HG03354 (cell line): ENCODE measurements around the gene FNIP2.

Source experiments
- ATAC-seq: cut with Tn5 transposase; IDR thresholded peaks from one replicate; pipeline ENCODE4 v1.9.1; 2021; ENCODE audit warnings: mild to moderate bottlenecking; ENCODE audit not compliant: unreplicated experiment, poor library complexity, severe bottlenecking

The FNIP2 gene

GRCh38 chr4:158760866-158761265, 8.0 kb upstream of the FNIP2 start:
- no peak for ATAC-seq

DNA sequence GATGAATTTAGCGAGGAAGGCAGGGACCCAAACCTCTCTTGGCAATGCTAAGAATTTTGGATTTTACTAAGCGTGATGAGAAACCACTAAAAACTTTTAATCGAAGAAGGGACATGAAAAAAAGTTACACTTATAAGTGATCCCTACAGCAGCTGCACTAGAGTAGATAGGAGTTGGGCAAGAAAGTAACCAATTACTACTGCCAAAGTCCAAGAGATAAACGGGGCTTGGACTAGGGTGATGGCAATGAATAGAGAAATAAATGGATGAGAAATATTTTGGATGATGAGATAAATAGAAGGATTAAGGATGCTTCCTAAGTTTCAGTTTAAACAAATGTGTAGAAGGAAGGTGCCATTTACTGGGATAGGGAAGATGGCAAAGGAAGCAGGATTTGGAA, 6.3 kb upstream of the FNIP2 start:
- no peak for ATAC-seq

DNA sequence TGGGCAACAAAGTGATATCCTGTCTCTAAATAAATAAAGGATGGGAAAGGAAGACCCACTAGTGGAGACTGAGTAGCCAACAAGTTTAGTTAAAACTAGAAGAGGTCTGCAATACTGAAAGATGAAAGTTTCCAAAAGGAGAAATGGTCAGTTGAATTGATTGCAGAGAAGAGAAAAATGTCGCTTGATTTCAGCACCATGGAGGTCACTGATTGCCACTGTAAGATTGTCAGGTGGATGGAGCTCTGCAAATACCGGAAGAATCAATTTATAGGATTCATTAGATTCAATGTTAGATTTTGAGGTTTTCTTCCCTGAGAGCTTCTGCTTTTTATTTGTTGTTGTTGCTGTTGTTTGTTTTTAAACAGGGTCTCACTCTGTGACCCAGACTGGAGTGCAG, 5.4 kb upstream of the FNIP2 start:
- ATAC-seq: no peak

GRCh38 chr4:158766434-158767044, 2.3 kb upstream of the FNIP2 start:
- no peak for ATAC-seq

- no peak for ATAC-seq
Observed at GRCh38 chr4:158767451-158767850, 1.4 kb upstream of the FNIP2 start.

DNA sequence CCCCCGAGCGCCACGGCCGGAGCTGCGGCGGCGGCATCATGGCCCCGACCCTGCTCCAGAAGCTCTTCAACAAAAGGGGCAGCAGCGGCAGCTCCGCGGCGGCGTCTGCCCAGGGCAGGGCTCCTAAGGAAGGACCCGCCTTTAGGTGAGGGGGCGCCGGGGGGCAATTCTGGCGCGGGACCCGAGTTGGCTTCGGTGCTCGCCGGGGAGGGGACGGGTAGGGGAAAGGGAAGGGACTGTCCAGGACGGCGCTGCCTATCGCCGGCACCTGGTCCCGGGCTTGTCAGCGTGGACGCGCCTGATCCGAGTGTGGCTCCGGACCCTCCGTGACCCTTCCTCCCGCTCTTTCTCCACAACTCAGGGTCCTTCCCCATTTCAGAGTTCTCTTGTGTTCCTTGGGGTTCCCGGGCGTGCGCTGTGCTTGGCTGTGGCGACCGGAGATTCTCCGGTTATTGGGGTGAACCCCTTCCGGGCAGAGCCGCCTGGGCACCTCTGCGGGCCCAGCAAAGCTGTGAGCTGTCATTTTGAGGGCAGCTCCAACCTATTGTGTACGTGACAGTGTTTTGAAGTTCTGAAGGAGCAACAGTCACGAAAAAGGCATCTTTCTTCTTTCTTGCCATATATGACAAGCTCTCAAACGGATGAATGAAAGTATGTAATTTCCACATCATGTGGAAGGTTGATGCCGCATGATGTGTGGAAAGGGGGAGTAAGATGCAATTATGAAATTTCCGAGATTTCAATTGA, 522 bp downstream of the FNIP2 start:
- peak; percentile 47 for ATAC-seq

DNA sequence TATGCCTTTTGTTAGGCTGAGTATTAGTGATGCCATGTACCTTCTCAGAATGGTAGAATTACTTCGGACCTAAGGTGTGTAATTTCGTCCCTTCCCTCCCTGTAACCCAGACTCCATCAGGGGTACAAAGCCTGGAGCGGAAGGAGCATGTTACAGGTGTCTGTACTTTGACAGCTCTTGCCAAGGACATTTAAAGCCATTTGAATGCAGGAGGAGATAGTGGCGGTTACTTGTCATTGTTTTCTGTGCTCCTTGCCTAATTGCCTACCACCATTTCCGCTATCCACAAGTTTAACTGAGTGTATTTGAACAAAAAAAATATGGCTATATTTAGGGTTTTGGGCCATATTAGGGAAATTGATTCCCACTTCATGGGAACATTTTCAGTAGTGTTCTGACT, 1.8 kb downstream of the FNIP2 start:
- no peak for ATAC-seq

DNA sequence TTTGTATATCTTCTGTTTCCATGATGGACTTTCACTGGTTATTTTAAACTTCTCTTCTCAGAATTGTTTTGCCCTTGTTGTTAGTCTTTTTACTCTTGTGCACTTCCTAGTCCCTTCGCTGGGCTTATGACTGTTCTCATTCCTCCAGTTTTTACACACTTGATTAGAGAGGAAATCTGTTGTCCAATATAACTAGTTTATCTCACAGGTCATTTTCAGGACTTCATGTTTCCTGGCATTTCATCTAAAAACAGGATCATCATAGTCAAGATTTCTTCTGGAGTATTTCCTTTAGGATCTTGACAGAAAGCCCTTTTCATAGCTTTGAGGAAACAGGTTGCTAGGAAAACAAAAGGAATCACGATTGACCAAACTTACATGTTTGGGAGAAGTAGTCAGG, 3.0 kb downstream of the FNIP2 start:
- ATAC-seq: no peak

DNA sequence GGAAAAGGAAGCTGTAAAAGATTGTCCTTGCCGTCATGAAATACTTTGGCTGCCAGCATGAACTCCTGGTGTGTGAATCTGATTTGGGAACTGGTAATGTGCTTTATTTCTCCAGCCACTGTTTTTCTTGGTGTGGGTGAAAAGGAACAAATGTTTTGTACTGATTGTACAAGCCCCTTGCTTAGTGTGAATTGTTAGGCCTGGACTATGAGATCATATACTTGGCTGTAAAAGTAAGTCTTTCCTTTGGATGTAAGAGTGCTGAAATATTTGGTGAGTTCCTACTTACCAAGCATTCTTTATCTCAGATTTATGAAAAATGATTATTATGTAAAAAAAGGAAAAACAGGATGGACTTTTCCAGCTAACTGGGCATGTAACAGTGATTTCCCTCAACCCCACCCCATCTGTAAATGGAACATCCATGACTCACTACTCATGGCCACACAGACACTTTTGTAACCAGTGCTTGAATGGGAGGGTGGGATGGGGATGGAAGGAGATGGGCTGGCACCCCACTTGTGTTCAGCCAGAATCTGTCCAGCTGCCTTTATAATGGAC, 6.3 kb downstream of the FNIP2 start:
- no peak for ATAC-seq

GRCh38 chr4:158776106-158776505, 7.3 kb downstream of the FNIP2 start:
- no peak for ATAC-seq

DNA sequence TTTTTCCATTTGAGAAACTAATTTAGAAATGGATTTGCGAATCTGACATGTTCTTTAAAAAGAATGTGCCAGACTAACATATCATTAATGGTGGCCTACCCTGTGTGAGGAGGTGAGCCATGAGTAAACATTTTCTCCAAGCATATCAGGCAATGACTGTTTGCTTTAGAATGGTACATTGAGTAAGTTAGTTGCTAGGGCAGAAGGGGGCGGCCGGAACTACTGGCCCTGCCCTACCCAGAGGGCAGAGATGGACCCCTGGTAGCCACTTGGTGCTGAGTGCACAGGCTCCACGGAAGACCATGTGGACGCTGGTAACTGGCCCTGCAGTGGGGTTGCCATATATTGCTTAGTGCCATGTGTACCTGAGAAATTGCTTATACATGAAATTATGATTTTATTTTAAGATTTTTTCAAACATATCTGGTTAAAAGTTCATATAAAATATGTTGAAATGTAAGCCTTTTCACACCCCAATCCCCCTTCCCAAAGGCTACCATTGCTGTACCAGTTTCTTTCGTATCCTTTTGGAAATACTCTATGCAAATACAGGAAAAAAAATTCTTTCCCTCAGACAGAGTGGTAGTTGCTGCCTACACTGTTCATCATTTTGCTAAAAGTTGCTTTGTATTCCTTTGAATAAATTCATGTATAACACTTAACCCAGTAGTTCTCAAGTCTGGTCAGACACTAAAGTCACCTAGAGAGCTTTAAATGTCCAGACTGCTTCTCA, 8.8 kb downstream of the FNIP2 start:
- ATAC-seq: peak; percentile 34

DNA sequence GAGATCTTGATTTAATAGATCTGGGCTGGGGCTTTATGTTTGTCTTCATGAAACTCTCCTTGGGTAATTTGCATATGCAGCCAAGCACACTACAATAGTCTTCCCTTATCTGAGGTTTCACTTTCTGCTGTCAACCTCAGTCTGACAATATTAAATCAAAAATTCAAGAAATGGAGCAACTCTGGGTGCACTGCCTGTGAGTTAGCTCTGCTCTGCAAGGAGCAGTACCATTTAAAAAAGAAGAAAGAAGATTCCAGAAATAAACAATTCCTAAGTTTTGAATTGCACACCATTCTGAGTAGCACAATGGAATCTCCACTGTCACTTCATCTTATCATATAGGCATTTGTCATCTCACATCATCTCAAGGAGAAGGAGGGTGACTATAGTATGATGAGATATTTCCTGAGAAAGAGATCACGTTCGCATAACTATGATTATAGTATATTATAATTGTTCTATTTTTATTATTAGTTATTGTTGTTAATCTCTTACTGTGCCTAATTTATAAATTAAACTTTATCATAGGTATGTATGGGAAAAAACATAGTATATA, 9.4 kb downstream of the FNIP2 start:
- ATAC-seq: peak; percentile 99

GRCh38 chr4:158778712-158779111, 9.9 kb downstream of the FNIP2 start:
- ATAC-seq: no peak

DNA sequence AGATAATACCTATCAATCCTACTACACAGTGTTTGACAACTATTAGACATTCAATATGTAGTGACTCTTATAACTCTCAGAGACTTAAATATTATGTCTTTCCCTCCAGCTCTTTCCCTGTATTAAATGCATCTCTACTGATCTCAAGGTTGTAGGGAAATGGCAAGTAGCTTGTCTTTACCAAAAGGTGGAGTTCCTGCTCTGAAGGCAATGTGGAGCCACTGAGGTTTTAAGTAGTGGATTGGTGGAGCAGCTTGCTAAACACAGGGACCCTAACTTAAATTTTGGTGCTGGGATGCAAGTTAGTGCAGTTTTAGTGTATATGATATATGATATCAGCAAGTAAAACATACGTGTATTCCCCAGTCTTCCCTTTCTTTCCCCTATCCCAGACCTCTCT, 13.1 kb downstream of the FNIP2 start:
- ATAC-seq: no peak

GRCh38 chr4:158782551-158783360, 13.9 kb downstream of the FNIP2 start:
- ATAC-seq: no peak

- ATAC-seq: no peak
Observed at GRCh38 chr4:158783785-158784184, 15.0 kb downstream of the FNIP2 start.

DNA sequence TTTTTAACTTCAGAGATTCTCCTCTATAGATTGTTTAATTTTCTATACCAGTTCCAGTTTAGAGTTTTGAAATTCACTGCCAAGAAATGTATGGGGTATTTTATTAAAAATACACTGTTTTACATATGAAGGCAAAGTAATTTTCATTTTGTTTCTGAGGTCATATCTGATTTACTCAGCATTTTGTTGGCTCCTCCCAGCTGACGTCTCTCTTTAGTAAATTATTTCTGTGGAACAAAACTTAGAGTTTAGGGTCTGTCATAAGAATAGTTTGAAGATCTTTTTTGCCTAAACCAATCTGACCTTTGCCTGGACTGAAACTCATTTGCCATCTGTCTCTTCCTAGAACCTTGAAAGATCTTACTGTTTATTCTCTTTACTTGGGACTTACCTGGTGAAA, 16.9 kb downstream of the FNIP2 start:
- no peak for ATAC-seq

DNA sequence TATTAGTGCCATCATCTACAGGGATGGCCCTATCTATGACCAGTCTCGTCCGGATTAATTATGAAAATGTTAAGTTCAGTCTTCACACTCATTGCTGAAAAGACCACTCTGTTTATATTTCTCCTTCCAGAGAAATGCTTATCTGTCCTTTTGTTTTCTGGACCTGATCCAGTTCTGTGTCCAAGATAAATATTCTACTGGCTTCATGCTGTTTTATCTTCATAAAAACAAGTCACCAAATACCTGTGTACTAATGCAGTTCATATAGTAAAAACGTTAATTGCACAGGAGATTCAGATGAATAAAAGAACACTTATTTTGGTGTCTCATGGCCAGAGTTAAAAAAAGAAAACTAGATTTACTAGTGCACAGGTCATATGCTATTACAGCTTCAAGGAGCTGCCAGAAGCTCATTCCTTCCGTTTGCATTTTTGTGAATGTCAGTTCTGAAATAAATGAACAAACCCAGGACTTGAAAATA, 17.3 kb downstream of the FNIP2 start:
- no peak for ATAC-seq

GRCh38 chr4:158786955-158787354, 18.1 kb downstream of the FNIP2 start:
- no peak for ATAC-seq
